Measurements from ENCODE around the gene ZNF646.

The ZNF646 gene

GRCh38 chr16:31132303-31132979 lies 58.2 kb downstream of the ZNF646 start:
- DNase-seq, result no peak

GRCh38 chr16:31133046-31133501 lies 58.9 kb downstream of the ZNF646 start:
- no peak for DNase-seq
